Cerebellar cortex (tissue), 1 donor: ENCODE results near the gene MAD1L1.
A peak's percentile ranks its signal among the peaks of the same experiment; 100 is the strongest.

Experiments used
- DNase-seq: peaks from one replicate; pipeline ENCODE4 v3.0.0-alpha.2; 2015; ENCODE audit warnings: low spot score

The MAD1L1 gene

DNA sequence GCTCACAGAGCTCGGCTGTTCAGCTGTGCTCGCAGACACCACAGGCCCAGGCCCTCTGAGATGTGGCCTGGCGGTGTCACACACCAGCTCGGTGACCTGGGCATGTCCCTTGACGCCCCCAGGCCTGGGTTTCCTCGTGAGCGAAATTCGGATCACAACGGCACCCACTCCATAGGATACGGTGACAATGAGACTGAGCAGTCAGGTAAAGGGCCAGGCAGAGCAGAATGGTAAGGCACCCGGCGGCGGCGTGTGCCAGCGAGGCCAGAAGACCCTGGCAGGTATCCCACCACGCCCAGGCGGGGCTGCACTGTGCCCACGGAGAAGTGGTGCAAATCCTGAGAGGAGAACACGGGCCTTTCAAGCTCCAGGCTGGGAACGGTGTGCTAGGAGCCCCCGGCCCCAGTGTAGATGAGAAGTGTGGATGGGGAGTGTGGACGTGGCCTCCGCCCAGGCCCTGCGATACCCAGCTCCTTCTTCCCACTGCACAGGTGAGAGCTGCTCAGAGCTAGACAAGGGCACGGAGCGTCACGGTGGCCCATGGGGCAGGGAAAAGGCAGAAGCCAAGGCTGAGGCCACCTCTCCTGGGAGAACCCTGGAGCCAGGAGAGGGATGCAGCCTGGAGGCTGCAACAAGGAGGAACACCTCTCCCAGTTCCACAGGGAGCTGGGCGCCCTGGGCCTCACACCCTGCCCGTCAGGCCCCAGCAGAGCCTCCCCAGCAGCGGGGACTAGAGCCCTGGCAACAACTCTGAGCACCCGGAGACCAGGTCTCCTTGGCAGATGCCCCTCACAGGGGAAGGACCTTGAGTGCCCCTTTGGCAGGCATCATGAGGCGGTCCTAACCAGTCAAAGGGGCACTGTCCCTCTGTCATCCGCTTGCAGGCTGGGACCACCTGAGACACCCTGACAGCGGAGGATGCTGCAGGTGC, 219.1 kb downstream of the MAD1L1 start:
- DNase-seq: no peak

DNA sequence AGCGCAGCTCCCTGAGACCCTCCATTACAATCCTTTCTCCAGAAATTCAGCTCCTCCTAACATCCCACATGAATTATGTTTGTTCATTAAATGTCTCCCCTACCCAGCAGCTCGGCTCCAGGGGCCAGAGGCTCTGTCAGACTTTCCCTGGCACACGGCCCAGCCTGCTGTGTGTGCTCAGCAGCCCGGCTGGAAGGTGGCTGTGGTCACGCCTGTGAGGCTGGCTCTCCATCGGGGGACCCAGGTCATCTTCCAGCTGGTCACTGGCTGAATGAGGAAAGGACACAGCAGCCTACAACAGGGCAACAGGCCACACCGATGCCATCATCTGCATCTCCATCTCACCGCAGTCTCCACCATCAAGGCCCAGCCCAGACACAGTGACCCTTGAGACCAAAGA, 219.8 kb downstream of the MAD1L1 start:
- DNase-seq: no peak

DNA sequence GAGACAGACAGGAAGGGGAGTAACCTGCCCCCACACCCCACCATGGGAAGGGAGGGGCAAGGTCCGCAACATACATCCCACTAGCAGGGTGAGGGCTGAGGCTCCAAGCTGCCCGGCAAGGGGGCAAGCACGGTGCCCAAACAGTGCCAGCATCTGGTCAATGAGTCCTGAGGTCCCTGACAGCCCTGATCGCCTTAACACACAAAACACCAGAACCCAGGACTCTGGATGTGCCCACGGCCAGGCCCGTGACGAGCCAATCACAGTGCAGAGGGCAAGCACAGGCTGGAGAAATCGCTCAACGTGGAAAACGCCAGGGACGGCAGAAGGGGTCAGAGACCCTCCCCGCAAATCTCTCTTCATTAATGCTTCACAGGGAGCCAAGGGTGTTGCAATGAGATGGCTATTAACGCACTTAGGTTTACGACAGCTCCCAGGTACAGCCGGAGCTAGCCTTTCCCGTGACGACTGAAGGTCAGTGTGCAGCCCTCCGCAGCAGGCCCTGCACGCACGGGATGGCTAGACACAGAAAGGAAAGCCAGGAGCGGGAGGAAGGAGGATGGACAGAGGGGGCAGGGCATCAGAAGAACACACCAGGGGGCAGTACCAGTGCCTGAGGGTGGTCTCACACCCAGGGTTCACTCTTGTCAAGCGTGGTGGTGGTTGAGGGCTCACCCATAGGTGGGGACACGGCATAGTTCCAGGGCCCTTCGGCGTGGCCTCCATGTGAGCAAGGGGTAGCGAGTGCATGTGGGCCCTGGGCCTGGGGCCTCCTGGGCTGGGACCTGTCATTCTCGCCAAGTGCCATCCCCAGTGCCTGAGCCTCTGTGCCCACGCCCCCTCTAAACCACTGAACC, 220.5 kb downstream of the MAD1L1 start:
- DNase-seq: no peak

DNA sequence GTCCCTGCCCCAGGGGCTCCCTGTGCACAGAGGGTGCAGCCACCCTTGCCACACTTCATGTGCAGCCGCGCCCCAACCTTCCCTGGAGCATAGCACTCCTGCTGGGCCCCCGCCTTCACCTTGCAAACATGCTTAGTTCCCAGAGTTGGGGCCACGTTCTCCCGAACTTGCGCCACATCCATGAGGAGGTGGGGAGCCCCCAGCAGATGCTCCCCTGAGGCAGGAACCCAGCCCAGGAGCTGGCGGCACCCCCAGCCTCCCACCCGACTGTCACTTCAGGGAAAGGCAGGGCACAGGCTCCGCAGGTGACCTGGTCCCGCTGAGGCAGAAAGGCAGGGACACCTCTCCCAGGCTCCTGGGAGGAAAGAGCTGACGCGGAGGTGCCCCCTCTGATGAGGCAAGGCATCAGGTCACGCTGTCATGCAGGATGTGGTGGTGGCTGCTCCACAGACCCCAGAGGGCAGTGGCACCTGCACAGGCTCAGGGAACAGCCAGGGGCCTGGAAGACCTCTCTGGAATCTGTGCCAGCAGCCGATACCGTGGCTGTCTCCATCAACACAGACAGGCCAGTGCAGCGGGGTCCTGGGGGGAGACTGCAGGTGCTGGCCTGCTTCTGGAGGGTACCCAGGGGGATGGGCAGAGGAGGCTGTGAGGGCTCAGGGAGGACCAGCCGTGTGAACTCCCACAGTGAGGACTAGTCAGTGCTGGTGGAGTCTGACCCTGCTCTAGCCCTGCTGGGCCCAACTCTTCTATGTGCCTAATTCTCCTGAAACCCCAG, 221.3 kb downstream of the MAD1L1 start:
- no peak for DNase-seq

DNA sequence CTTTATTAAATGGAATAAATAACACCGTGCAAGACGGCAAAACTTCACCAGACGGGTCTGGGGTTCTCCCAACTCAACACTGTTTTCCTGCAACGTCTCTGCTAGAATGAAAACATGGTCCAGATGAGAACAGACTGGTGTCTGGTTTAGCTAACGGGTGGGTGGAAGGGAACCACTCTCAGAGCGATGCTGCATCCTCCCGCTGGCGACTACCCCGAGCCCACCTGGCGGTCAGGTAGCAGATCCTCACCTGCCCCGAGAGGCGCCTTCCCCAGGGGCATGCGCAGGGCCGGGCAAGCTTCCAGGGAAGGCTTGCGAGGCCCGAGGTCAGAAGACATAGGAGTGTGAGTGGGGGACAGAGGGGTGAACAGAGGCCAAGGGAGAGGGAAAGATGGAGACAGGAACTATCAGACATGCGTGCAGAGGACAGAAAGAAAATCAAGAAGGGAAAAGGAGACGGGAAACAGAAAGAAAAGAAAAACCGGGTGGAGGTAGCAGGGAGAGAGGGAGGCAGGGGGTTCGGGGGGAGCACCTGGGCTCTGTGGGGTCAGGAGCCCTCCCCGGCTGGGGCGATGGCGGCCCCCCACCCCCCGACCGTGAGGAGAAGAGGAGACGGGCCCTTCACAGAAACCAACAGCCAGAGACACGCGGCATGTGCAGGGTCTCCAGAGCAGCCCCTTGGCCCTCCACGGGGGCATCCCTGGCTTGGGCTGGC, 222.0 kb downstream of the MAD1L1 start:
- no peak for DNase-seq

DNA sequence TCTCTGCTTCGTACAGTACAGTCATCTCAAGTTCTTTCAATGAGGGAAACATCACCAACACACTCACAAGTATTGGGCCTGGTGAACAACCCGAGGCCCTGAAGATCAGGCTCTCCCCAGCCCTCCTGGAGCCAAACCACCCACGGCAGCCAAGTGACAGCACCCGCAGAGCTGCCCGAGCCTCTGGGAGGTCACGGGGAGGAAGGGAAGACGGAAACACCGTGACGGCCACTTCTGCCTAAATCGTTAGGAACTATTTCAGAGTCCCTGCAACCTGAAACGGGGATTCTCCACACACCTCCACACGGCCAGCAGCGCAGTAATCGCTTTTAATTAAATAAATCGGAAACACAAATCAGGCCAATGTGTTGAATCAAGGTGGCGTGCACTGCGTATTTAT, 222.6 kb downstream of the MAD1L1 start:
- DNase-seq: no peak

DNA sequence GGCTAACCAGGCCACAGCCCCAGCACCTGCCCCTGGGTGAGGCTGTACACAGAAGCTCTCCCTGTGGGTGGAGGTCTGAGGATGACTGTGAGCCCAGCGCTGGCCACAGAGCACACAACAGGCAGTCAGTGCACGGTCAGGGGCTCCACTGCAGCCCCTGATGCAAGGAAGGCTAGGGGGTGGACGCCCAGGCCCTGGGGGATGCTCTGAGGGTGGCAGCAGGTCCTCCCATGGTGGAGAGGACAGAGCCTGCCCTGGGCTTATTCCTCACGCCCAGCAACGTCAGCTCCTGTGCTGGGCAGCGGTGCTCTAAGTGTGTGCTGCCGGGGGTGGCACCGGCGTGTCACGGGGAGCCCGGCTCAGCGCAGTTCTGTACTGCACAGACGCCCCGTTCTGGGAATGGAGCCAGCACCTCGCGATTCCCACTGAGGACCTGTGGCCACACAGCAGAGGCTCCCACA, 223.2 kb downstream of the MAD1L1 start:
- peak; percentile 49 for DNase-seq

DNA sequence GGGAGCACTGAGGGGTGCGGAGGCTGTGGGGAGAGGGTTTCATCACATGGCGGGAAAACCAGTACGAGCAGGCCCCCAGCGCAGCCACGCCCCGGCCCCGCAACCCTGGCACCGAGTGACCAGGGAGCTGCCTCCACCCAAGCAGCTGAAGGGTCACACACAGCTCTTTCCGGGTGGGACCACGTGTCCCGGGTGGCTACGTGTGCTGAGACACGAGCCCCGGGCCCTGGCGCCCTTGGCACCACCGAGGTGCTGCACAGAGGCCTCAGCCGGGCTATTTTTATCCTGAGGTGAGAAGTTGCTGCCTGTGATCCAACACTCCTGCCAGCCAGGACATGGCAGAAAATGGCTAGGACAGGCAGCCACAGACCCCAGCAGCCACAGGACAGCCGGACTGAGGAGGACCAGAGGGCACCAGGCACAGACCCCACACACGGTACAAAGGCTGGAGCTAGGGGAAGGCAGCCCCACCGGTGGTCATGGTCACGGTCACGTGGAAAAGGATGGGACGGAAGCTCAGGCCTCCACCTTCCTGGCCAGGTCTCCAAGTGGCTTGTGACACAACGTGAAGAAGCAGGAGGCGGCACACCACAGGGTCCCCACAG, 223.7 kb downstream of the MAD1L1 start:
- peak; percentile 22 for DNase-seq

DNA sequence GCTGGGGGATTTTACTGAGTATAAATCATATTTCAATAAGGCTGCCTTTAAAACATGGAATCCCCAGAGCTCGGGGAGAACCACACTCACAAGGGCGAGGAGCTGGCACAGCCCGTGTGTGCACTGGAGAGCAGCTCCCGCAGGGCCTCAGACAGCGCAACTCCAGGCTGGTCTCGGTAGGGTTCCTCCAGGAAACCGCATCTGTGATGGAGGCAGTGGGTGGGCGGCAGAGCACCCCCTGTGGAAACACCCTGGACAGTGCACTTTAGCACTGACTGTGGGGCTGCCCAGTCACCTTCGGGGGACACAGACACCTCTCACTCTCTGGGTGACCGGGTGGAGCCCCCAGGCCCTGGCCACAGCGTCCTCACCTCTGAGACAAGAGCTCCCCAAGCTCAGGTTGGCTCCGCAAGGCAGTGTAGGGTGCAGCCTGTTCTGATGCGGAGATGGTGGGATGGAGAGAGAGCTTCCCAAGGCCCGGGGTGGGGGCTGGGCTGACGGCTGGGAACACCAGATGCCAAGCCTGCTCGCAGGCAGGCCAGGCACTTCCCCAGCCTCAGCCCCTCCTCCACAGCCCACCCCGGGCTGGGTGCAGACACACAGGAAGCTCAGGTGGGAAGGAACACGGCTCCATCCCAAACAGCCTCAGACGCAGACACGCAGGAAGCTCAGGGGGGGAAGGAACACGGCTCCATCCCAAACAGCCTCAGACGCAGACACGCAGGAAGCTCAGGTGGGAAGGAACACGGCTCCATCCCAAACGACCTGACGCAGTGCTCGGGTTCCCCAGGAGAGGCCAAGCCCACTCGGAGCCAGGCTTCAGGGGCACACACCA, 224.4 kb downstream of the MAD1L1 start:
- no peak for DNase-seq

DNA sequence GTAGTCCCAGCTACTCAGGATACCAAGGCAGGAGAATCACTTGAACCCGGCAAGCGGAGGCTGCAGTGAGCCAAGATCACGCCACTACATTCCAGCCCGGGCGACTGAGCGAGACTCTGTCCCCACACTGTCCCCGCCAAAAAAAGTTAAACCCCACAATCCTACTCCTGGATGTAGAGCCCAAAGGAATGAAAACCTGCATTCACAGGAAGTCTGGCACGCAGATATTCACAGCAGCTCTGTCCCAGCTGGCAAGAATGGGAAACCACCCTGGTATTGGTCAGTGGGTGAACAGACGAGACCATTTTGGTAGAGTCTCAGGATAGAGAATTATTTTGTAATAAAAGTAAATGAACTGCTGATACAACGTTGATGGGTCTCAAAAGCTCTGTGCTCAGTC, 225.2 kb downstream of the MAD1L1 start:
- DNase-seq: no peak

DNA sequence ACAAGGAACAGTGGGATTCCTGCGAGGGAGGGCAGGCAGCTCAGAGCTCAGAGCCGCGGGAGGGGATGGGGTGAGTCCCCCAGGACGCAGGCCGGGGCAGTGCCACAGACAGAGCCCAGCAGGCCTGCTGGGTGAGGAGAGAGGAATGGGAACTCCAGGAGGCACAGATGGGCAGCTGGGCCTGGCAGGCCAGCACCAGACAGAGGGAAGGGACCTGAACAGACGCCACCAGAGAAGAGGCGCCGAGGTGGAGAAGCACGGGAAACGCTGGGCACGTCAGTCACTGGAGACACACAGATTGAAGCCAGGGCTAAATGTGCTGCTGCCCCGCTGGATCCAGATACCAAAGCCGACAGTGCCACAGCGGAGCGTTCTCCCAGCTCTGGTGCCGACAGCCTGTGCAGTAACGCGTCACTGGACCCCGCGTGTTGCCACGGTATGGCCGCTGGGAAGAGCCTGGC, 225.8 kb downstream of the MAD1L1 start:
- DNase-seq: no peak

DNA sequence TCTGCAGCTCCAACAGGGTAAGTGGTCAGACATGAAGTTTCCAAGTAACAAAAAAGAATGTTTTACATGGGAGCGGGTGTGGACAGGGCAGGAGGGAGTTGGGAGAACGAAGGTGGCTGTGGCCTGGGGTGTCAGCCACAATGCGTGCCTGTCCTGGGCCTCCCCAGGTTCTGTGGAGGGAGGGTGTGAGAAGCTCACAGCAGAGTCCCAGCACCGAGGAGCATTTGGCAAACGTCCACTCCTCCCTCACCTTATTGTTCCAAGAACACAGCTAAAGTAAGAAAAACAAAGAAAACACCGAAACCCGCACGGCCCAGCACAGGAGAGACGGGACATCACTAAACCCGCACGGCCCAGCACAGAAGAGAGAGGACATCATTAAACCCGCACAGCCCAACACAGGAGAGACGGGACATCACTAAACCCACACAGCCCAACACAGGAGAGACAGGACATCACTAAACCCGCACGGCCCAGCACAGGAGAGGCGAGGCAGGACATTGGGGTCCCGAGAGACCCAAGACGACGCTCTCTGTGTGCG, 226.4 kb downstream of the MAD1L1 start:
- DNase-seq: no peak

DNA sequence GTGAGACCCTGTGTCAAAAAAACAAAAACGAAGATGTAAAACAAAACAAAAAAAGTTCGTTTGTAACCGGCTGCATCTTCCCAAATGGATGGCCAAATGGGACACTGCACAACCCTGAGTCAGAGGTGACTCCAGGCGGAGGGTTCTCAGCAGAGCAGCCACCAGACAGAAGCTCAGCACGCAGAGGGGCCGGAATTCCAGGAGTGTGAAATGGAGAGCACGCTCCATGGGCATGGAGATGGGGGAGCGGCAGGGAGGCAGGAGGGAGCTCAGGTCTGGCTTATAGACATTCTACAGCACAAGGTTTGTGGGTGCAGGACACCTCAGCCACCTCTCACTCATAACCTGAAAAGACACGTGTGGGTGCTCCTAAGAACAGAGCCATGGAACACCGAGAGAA, 227.0 kb downstream of the MAD1L1 start:
- DNase-seq: no peak

DNA sequence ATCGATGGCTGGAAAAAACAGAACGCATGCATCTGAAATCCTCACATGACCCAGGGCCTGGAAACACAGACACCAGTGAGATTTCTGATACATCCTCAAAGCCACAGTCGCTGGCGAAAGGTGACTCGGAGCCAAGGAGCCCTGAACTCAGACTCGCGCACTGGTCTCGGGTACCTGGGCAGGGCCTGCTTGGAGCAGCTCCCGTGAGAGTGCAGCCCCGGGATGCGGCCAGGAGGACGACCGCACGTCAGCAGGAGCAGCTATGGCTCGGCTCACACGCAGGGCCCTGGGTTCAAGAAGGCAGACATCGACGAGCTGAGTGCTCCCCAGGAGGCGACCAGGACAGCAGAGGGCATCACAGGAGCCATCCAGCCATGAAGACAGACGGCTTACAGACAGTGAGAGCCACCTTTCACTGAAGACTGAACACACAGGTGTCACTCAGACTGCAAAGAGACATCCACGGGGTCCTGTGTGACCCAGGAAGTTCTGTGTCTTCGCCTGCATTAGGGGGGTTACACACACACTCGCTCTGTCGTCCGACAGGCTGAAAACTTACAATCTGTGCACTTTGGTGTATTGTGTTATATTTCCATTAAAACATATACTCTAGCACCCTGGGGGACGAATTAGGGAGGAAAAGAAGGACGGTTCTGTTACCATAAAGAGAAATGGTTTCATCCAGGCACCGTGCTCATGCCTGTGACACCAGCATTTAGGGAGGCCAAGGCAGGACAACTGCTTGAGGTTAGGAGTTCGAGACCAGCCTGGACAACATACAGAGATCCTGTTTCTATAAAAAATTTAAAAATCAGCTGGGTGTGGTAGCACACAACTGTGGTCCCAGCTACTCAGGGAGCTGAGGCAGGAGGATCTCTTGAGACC, 227.7 kb downstream of the MAD1L1 start:
- no peak for DNase-seq

DNA sequence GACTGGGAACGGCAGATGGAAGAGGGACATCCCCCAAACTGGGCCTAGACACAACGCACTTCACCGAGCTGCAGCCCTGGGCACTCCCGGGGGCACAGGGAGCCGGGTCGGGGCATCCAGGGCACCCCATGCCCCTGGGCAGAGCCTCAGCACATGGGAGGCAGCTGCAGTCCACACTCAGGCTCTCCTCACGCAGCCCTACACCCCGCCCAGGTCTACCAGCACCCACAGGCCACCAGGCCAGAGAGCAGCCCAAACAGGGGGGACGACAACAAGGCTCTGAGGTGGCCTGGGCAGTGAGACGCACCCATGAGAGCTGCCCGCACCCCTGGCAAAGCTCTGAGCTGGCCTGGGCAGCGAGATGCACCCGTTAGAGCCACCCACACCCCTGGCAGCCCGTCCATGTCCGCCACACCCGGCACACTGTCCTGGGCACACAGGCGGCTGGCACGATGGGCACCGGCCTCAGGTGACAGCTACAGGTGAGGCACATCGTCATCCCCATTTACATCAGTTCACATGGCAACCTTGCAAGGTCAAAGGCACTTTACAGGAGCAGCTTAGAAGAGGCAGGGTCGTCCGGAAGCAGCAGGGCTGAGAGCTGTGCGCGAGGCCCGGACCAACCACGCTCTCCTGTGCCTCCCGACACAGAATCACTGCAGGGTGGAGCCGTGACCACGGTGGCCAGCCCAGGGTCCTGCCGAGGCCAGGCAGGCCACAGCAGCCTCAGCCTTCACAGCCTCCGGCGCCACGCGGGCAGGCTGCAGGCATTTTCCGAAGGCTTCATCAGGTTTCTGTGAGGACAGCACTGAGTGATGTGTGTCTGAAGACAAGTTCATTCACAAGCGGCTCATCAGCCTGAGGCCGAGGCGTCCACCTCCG, 228.6 kb downstream of the MAD1L1 start:
- no peak for DNase-seq

DNA sequence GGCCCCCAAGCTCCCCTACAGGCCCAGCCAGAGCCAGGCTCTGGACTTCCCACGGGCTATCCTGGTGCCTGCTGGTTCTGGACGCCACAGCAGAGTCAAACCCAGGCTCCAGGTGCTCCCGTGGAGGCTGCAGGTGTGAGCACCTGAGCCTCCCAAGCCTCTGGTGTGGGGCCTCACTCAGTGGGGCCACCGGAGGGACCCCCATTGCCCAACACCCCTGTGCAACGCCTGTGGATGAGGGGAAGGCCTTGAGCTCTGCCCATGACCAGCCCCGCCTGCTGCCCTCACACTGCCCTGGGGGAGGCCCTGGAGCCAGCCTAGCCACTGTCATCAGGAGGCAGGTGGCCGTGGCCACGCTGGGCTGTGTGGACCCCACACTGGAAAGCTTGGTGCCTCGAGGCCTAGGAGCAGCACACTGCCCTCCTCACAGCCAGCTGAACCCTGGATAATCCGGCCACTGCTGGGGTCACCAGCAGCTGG, 229.3 kb downstream of the MAD1L1 start:
- no peak for DNase-seq
